Trophoblast cell (in vitro differentiated cells and primary cell): ENCODE data around the gene CTAG2.
"Not testable (repeated sequence)": the region's sequence is repeated elsewhere in the genome, so short reads cannot be mapped to it uniquely, and the experiment has no call there.

Experiments used
- DNase-seq, 2 donors: peaks; one replicate each; pipeline ENCODE4 v3.0.0-alpha.2; 2016
- H2AFZ ChIP-seq: 2 replicates; pipeline ENCODE4 v1.6.1; 2013; ENCODE audit warnings: low read length, moderate library complexity, mild to moderate bottlenecking; ENCODE audit not compliant: insufficient read depth, poor library complexity
- H2AK5ac ChIP-seq: 2 replicates; pipeline ENCODE4 v1.6.1; 2013; ENCODE audit warnings: mild to moderate bottlenecking, low read length
- H2BK120ac ChIP-seq: 2 replicates; pipeline ENCODE4 v1.6.1; 2013; ENCODE audit warnings: low read length, mild to moderate bottlenecking, moderate library complexity; ENCODE audit not compliant: insufficient read depth, poor library complexity
- H2BK12ac ChIP-seq: 2 replicates; pipeline ENCODE4 v1.6.1; 2013; ENCODE audit warnings: mild to moderate bottlenecking, low read length, moderate library complexity
- H2BK5ac ChIP-seq: 2 replicates; pipeline ENCODE4 v1.6.1; 2013; ENCODE audit warnings: low read length, low read depth, moderate library complexity, mild to moderate bottlenecking; ENCODE audit not compliant: poor library complexity
- H3K14ac ChIP-seq: 2 replicates; pipeline ENCODE4 v1.6.1; 2013; ENCODE audit warnings: mild to moderate bottlenecking, low read length
- H3K18ac ChIP-seq: 2 replicates; pipeline ENCODE4 v1.6.1; 2013; ENCODE audit warnings: mild to moderate bottlenecking, low read length
- H3K23ac ChIP-seq: 2 replicates; pipeline ENCODE4 v1.6.1; 2013; ENCODE audit warnings: low read length
- H3K27ac ChIP-seq: 2 replicates; pipeline ENCODE4 v1.5.1; 2013; ENCODE audit warnings: low read depth, mild to moderate bottlenecking, inconsistent platforms, low read length, moderate library complexity
- H3K27me3 ChIP-seq: 2 replicates; pipeline ENCODE4 v1.6.1; 2013; ENCODE audit warnings: inconsistent platforms, mild to moderate bottlenecking, low read length, moderate library complexity; ENCODE audit not compliant: insufficient read depth
- H3K36me3 ChIP-seq, 2 experiments: 1 replicate in 1 of 2; 2 replicates in 1 of 2; pipeline ENCODE4 v1.6.1; 2013; ENCODE audit warnings: low read length in 2 of 2, mild to moderate bottlenecking in 2 of 2, moderate library complexity in 1 of 2; ENCODE audit not compliant: insufficient read depth in 2 of 2, control insufficient read depth in 1 of 2
- H3K4ac ChIP-seq: 2 replicates; pipeline ENCODE4 v1.6.1; 2013; ENCODE audit warnings: low read depth, mild to moderate bottlenecking, low read length, moderate library complexity
- H3K4me1 ChIP-seq, 2 experiments: 1 replicate in 1 of 2; 2 replicates in 1 of 2; pipeline ENCODE4 v1.6.1; 2013; ENCODE audit warnings: low read length in 2 of 2, mild to moderate bottlenecking in 2 of 2, moderate library complexity in 1 of 2; ENCODE audit not compliant: insufficient read depth in 2 of 2, control insufficient read depth in 1 of 2
- H3K4me2 ChIP-seq: 2 replicates; pipeline ENCODE4 v1.6.1; 2013; ENCODE audit warnings: inconsistent platforms, mild to moderate bottlenecking, low read length, moderate library complexity
- H3K4me3 ChIP-seq: 2 replicates; pipeline ENCODE4 v1.5.1; 2013; ENCODE audit warnings: mild to moderate bottlenecking, low read depth, low read length, inconsistent platforms
- H3K79me1 ChIP-seq: one replicate; pipeline ENCODE4 v1.6.1; 2013; ENCODE audit warnings: low read length
- H3K79me2 ChIP-seq: 2 replicates; pipeline ENCODE4 v1.6.1; 2013; ENCODE audit warnings: low read length, mild to moderate bottlenecking; ENCODE audit not compliant: control insufficient read depth, insufficient read depth, poor library complexity
- H3K9ac ChIP-seq: 2 replicates; pipeline ENCODE4 v1.6.1; 2013; ENCODE audit warnings: mild to moderate bottlenecking, low read length
- H3K9me3 ChIP-seq: 2 replicates; pipeline ENCODE4 v1.6.1; 2013; ENCODE audit warnings: low read depth, mild to moderate bottlenecking, control low read depth, inconsistent platforms, low read length; ENCODE audit not compliant: insufficient read depth
- H4K12ac ChIP-seq: 2 replicates; pipeline ENCODE4 v1.6.1; 2013; ENCODE audit warnings: low read depth, mild to moderate bottlenecking, low read length, moderate library complexity
- H4K8ac ChIP-seq: 2 replicates; pipeline ENCODE4 v1.6.1; 2013; ENCODE audit warnings: low read depth, mild to moderate bottlenecking, low read length, moderate library complexity
- H4K91ac ChIP-seq: one replicate; pipeline ENCODE4 v1.6.1; 2013; ENCODE audit warnings: low read depth, mild to moderate bottlenecking, low read length, moderate library complexity
- WGBS: extraction: QIAGEN DNeasy Blood & Tissue Kit; methylation state at CpG from one replicate; pipeline ENCODE4 v1.1.7; 2013; ENCODE audit warnings: missing lambda C conversion rate; ENCODE audit not compliant: insufficient read length, insufficient coverage; ENCODE audit errors: extremely low coverage; 5-methylcytosine and 5-hydroxymethylcytosine counted together

CTAG2 gene

GRCh38 chrX:154641740-154642139 lies 11.6 kb downstream of the CTAG2 start:
- H3K18ac ChIP-seq, H4K12ac ChIP-seq, H3K14ac ChIP-seq, H3K9ac ChIP-seq, H3K4me2 ChIP-seq, H3K9me3 ChIP-seq, DNase-seq, H2AFZ ChIP-seq, H2BK5ac ChIP-seq, H2BK12ac ChIP-seq, H2AK5ac ChIP-seq, H4K8ac ChIP-seq, H3K79me1 ChIP-seq, H4K91ac ChIP-seq, H3K23ac ChIP-seq, H3K36me3 ChIP-seq, H3K79me2 ChIP-seq, H2BK120ac ChIP-seq, H3K4ac ChIP-seq, H3K27ac ChIP-seq, H3K4me3 ChIP-seq, H3K27me3 ChIP-seq, H3K4me1 ChIP-seq: not testable (repeated sequence)
- WGBS, result no CpG with 5 or more reads among the region's 10 CpGs

- not testable (repeated sequence) for H2AFZ ChIP-seq, H3K18ac ChIP-seq, H3K4me1 ChIP-seq, H3K4me2 ChIP-seq, H3K4ac ChIP-seq, H3K27me3 ChIP-seq, H4K91ac ChIP-seq, H3K4me3 ChIP-seq, H3K27ac ChIP-seq, H2BK12ac ChIP-seq, H4K8ac ChIP-seq, DNase-seq, H2AK5ac ChIP-seq, H4K12ac ChIP-seq, H3K79me2 ChIP-seq, H3K9ac ChIP-seq, H3K9me3 ChIP-seq, H3K14ac ChIP-seq, H3K36me3 ChIP-seq, H2BK120ac ChIP-seq, H2BK5ac ChIP-seq, H3K79me1 ChIP-seq, H3K23ac ChIP-seq
- WGBS, result no CpG with 5 or more reads among the region's 11 CpGs
Measured at GRCh38 chrX:154633661-154634060, 19.7 kb downstream of the CTAG2 start.

GRCh38 chrX:154630949-154631348 lies 22.4 kb downstream of the CTAG2 start:
- not testable (repeated sequence) for H2BK12ac ChIP-seq, H4K8ac ChIP-seq, H3K4me3 ChIP-seq, H2BK120ac ChIP-seq, H2AFZ ChIP-seq, H2BK5ac ChIP-seq, H3K36me3 ChIP-seq, H2AK5ac ChIP-seq, H3K23ac ChIP-seq, H3K27ac ChIP-seq, H3K4me1 ChIP-seq, H3K9me3 ChIP-seq, H3K14ac ChIP-seq, H3K79me1 ChIP-seq, H4K91ac ChIP-seq, H3K79me2 ChIP-seq, H3K9ac ChIP-seq, H4K12ac ChIP-seq, H3K4me2 ChIP-seq, H3K18ac ChIP-seq, H3K4ac ChIP-seq, DNase-seq, H3K27me3 ChIP-seq
- no CpG with 5 or more reads among the region's 11 CpGs for WGBS

- not testable (repeated sequence) for H3K4me1 ChIP-seq, H3K27me3 ChIP-seq, H3K4ac ChIP-seq, H4K12ac ChIP-seq, H3K79me1 ChIP-seq, H2AK5ac ChIP-seq, H3K14ac ChIP-seq, H2BK5ac ChIP-seq, H2AFZ ChIP-seq, H3K23ac ChIP-seq, DNase-seq, H3K36me3 ChIP-seq, H3K4me3 ChIP-seq, H2BK12ac ChIP-seq, H3K4me2 ChIP-seq, H2BK120ac ChIP-seq, H4K8ac ChIP-seq, H3K79me2 ChIP-seq, H3K9me3 ChIP-seq, H3K27ac ChIP-seq, H3K18ac ChIP-seq, H3K9ac ChIP-seq, H4K91ac ChIP-seq
- no CpG with 5 or more reads among the region's 5 CpGs for whole genome bisulfite sequencing
Measured at GRCh38 chrX:154628960-154629359, 24.4 kb downstream of the CTAG2 start.
